GM06990 (cell line): ENCODE results near the gene VPS52.

ENCODE experiments used
- DNase-seq: peaks from one replicate; pipeline ENCODE4 v3.0.0-alpha.2; 2011; ENCODE audit not compliant: insufficient read length; ENCODE audit errors: extremely low read depth
- H3K27me3 ChIP-seq: replicated peaks from 2 replicates; pipeline ENCODE4 v1.6.0; 2011; ENCODE audit warnings: low read length; ENCODE audit not compliant: control insufficient read depth, insufficient read depth
- H3K36me3 ChIP-seq: 2 replicates; pipeline ENCODE4 v1.5.1; 2011; ENCODE audit warnings: low read length; ENCODE audit not compliant: control insufficient read depth, insufficient read depth
- H3K4me3 ChIP-seq: replicated peaks from 2 replicates; pipeline ENCODE4 v1.5.1; 2011; ENCODE audit warnings: low read depth, mild to moderate bottlenecking, control low read depth, low read length
- CTCF ChIP-seq: IDR thresholded peaks from 2 replicates; pipeline ENCODE4 v1.5.1; 2011; ENCODE audit warnings: low read length, control low read depth, mild to moderate bottlenecking, inconsistent platforms; ENCODE audit not compliant: insufficient read depth, poor library complexity, severe bottlenecking

VPS52 gene

DNA sequence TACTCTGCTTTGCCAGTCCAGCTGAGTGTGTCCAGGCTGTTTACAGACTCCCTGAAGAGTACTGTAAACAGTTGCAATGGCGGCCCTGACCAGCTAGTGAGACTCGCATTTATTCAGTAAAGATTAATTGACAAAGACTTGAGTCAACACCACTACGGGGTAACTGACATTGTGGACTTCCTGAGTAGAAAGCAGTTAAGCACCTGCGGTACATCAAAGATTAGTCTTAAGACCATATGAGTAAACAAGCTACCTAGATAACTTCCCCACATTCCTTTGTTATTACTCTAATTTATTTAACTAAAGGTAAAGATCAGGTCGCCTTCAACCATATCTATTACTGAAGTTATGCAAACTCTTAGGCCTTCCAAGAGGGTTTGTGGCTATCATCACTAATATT is 12.6 kb downstream of the VPS52 start:
- no peaks in the 10 kb centered on the region for H3K27me3 ChIP-seq
- TF ChIP-seq CTCF: no peak
- DNase-seq: no peak
- H3K4me3 ChIP-seq: no peak overlapping the region
- H3K36me3 ChIP-seq: peaks cover 5% of the 10 kb centered on the region

GRCh38 chr6:33254591-33254990 is 17.1 kb downstream of the VPS52 start:
- Histone ChIP-seq H3K36me3 (peaks cover 4% of the 10 kb centered on the region), H3K4me3 (no peak overlapping the region), H3K27me3 (no peaks in the 10 kb centered on the region)
- no peak for DNase-seq
- no peak for TF ChIP-seq CTCF

- TF ChIP-seq CTCF: no peak
- no peak overlapping the region for H3K4me3 ChIP-seq
- DNase-seq: no peak
Observed at GRCh38 chr6:33252759-33253158, 18.9 kb downstream of the VPS52 start.

DNA sequence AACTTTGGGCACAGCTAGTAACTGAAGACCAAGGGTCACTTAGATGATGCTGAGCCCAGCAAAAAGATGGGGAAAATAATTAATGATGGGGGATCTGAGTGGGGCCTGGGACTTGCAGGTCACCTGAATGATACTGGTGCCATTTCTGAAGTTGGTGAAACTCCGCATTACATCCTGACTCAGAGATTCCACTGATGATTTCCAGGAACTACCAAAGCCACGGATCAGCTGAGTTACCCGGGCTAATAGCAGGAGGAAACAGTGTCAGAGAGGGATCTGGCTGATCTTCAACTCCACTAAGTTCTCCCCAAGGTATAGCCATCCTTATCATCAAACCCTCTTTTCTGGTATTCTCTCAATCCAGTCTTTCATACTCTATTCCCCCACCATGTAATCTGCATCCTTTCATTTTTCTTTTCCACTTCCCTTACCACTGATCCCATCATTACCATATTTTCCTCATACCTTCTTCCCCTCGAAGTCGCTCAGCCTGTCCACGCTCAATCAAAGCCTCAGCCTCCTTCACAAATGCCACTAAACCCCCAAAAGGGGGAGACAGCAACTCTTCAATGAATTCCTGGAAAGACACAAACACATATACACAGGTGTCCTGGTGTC is 20.2 kb downstream of the VPS52 start:
- Histone ChIP-seq H3K36me3 (peaks cover 2% of the 10 kb centered on the region), H3K4me3 (no peak overlapping the region), H3K27me3 (no peaks in the 10 kb centered on the region)
- TF ChIP-seq CTCF: no peak
- DNase-seq: no peak

More at GRCh38 chr6:33252759-33253158, 18.9 kb downstream of the VPS52 start:
- no peaks in the 10 kb centered on the region for H3K27me3 ChIP-seq
- peaks cover 2% of the 10 kb centered on the region for H3K36me3 ChIP-seq

DNA sequence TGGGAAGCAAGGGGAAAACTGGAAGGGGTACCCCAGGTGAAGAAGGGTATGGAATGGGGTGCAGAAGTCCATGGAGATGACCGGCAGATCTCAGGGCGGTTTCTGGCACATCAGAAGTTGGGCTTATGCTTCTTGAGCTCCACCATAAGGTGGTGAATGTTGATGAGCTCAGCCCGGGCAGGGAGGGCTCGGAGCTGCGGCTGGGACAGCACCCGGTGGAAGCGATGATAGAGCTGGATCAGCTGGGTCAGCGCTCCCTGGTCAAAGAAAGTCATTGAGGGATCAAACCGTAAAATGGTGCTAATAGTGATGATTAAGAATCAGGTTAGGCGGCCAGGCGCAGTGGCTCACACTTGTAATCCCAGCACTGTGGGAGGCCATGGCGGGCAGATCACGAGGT is 20.9 kb downstream of the VPS52 start:
- DNase-seq: no peak
- Histone ChIP-seq H3K27me3 (no peaks in the 10 kb centered on the region), H3K4me3 (no peak overlapping the region), H3K36me3 (peaks cover 2% of the 10 kb centered on the region)
- no peak for TF ChIP-seq CTCF
